22Rv1 (cell line): ENCODE results near the gene TNIP1.

ENCODE experiments used
- H3K27ac ChIP-seq: fragments of 450-650 bp; 2 replicates; pipeline ENCODE4 v1.5.1; 2017
- ZFX ChIP-seq: fragments of 450-650 bp; IDR thresholded peaks from 2 replicates; pipeline ENCODE4 v1.6.1; 2017; ENCODE audit warnings: antibody characterized with exemption, borderline replicate concordance
- TF ChIP-seq, protein P1 (sequence below): fragments of 450-650 bp; IDR thresholded peaks from 2 replicates; pipeline ENCODE4 v1.5.1; 2017; ENCODE audit warnings: mild to moderate bottlenecking

TNIP1 gene

DNA sequence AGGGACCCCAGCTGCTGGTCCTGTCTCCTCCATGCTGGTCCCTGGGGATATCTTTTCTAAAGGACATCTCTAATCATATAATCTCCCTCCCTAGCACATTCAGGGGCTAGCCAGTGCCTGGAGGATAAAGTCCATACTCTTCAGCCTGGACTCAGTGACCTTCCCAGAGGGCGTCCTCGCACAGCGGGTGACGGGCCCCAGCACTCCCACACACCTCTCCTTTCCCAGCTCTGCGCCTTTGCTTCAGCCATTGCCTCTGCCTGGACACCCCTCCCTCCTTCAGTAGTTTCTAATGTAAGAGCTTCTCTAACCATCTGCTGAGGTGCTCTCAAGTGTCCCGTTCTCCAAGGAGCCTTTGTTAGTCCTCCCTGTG, 15.2 kb upstream of the TNIP1 start:
- TF ChIP-seq, protein P1, sequence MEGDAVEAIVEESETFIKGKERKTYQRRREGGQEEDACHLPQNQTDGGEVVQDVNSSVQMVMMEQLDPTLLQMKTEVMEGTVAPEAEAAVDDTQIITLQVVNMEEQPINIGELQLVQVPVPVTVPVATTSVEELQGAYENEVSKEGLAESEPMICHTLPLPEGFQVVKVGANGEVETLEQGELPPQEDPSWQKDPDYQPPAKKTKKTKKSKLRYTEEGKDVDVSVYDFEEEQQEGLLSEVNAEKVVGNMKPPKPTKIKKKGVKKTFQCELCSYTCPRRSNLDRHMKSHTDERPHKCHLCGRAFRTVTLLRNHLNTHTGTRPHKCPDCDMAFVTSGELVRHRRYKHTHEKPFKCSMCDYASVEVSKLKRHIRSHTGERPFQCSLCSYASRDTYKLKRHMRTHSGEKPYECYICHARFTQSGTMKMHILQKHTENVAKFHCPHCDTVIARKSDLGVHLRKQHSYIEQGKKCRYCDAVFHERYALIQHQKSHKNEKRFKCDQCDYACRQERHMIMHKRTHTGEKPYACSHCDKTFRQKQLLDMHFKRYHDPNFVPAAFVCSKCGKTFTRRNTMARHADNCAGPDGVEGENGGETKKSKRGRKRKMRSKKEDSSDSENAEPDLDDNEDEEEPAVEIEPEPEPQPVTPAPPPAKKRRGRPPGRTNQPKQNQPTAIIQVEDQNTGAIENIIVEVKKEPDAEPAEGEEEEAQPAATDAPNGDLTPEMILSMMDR, result no peak
- TF ChIP-seq ZFX, result no peak
- H3K27ac ChIP-seq, result no peak overlapping the region

DNA sequence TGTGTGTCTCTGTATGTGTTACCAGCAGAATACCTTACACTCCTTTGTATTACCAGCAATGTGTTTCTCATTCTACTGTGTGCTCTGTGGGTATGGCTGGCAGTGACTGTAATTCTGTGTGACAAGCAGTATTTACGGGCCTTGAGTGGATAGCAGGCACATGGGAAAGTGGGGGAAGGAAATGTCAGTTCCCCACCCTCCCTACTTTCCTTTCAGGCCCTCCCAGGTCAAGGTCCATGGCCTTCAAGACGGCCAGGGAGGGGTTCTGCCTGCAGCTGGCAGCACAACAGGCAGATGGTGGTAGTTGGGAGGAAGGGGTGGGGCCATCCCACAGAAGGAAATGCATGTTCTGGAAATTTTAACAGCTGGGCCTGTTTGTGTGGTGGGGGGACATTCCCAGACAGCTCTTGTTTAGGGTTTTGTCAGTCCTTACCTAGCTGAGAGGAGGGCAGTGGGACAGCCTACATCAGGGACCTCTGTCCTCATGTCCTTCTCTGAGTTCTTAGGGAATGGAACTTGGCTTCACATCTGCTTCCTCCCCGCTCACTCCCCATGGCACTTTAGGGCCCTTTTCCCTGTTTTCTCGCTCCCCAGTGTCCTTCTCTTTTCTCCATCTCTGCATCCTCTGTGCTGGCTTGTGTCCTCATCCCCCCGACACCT, 14.6 kb upstream of the TNIP1 start:
- no peak for TF ChIP-seq ZFX
- TF ChIP-seq, protein P1, result no peak
- no peak overlapping the region for H3K27ac ChIP-seq

DNA sequence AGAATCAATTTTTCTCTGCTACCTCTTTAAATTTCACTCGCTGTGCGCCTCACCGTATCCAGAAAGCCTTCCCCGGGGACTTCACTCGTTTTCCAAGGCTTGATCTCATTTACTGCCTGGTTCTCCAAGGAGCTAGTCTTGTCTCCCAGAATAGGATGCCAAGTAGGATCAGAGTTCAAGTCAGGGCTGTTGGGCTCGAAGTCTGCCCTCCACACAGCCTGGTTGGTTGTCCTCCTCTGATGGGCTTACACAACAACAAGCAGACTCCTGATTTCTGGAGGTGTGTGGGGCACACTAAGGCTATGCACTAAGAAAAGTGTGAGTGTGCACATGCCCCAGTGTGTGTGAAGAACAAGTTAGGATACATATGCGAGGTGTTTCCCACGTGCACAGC, 14.0 kb upstream of the TNIP1 start:
- H3K27ac ChIP-seq, result no peak overlapping the region
- TF ChIP-seq, protein P1, result no peak
- TF ChIP-seq ZFX, result no peak

DNA sequence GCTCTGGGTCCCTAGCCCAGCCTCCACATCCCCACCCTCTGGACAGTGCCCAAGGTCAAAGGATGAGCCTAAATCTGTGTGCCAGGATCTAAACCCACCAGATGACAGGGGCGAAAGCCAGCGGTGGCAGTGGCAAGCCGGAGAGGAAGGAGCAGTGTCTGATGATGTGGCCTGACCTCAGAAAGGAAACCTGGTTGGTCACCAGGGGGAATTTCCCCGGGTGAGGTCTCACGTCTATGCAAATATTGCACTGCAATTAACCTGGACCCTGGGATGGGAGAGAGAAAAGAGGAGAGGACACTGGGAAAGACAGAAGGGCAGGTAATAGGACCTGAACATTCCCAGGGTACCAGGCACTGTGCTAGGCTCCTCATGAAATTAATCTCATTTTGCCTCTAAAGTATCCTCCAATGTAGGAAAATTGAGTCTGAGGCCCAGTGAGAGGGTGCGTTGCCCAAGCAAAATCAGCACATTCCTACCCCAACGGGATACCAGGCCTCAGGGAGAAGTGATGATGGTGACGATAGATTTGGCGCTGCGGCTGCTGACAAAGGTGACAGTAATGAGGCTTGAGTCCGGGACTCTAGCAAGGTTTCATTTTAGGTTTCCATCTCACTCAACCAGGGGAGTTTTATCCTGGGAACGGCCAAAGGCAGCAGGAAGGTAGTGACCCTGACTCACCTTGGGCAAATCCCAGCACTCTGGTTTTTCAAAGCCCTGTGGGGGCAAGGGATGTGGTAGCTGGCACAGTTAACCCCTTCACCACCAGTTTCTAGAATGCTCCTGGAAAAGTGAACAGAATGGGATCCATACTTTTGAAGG, 13.4 kb upstream of the TNIP1 start:
- H3K27ac ChIP-seq, result no peak overlapping the region
- TF ChIP-seq, protein P1, result no peak
- no peak for TF ChIP-seq ZFX

DNA sequence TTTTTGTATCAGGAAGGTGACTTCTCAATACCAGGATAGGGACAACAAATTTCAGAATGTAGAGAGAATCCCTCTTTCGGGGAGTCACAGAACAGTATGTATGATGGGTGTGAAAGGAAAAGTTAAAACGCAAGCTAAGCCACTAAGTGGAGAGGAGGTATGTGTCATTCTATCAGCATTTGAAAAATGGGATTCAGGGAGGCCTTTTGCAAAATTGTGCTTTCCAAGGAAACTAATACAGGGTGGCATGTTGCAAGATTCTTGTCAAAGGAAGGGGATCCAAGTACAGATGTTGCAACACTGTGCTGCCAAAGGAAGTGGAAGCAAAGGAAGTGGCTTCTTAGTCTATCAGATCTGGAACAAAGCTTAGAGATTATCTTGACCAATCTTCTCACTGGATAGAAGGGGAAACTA, 12.6 kb upstream of the TNIP1 start:
- TF ChIP-seq, protein P1, result no peak
- H3K27ac ChIP-seq, result no peak overlapping the region

DNA sequence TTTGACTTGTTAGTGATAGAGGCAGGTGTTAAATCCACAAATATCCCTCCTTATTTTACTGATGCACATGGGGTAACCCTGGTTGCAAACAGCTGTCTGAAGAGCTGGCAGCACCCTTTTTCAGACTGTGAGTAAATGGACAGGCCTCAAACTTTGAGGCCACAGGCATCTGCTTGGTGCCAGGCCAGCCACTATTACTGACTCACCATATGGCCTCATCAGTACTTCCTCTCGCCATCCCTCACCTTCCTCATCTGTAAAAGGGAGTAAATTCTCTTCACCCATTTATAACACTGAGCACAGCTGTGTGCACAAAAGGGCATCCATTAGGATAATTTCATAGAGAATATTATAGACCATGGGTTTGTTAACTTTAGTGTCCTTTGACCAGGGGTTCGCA, 11.9 kb upstream of the TNIP1 start:
- H3K27ac ChIP-seq, result no peak overlapping the region
- TF ChIP-seq, protein P1, result no peak
- no peak for TF ChIP-seq ZFX

DNA sequence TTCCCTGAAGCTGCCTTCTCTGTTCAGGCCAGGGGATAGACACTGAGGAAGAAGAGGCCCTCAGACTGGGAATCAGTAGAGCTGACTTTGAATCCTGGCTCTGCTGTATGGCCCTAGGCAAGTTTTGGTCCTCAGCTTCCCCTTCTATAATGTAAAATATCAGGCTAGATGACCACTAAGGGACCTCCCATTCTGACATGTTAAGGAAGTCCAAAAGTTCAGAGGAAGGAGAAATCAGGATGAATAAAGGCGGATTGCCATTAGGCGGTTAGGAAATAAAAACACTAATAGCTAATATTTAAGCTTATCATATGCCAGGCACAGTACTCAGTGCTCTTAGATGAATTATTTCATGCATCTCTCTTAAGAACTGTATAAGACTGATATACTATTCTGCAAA, 8.9 kb upstream of the TNIP1 start:
- TF ChIP-seq ZFX, result no peak
- TF ChIP-seq, protein P1, result no peak
- H3K27ac ChIP-seq, result no peak overlapping the region
